ENCODE data around the gene MESD. TPM values are rescaled to one million over a fixed set of nuclear protein-coding genes. Genes with fewer than 3 reads are reported as not detected.
"Not testable (repeated sequence)": the region's sequence is repeated elsewhere in the genome, so short reads cannot be mapped to it uniquely, and the experiment has no call there.

MESD gene
- total RNA-seq, 4 donors from 2014 or later, result 14.1 to 17.4 (median 14.5) TPM

DNA sequence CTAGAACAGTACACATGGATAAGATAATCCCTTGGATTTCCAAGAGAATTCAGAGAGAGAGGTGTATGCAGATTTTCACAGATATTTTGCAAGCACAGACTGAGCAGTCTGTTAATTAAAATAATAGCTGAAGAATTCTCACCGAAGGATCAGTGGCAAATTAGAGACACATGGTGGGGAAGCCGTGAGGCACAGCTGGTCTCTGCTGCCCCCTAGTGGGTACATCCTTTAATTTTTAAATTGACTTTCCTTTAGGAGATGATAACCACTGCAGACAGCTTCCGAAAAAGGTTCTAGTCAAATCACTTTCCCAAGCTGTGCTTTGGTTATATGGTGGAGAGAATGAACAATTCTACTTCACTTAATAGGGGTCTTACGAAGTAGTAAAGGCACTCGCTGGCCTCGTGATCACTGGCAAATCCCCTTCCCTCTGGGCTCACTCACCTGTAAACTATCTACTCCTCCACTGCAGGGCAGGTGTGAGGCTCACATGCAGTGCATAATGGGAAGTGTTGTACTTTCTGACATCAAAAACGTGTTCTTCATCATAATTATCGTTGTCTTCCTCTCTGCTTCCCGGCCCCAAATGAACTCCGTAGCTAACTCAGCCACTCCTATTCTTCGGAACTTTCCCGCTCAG, 19.5 kb downstream of the MESD start:
- Histone ChIP-seq H3K27ac (replicated peaks in 1 of 4) (no peak overlapping the region), H3K4me3 (no peak overlapping the region), H3K27me3 (no peaks in the 10 kb centered on the region), H3K4me1 (peaks cover 4 to 19% (median 15%) of the 10 kb centered on the region in 4 donors), H3K9me3 (no peaks in the 10 kb centered on the region), H3K36me3 (peaks cover 0 to 29% (median 16%) of the 10 kb centered on the region in 4 donors)
- no peak for DNase-seq (ENCODE audit: extremely low spot score)
- intact Hi-C loops (cut with DNase I), result loop anchor here (2.0 to 10.0 kb wide), 3 partner anchors 65 to 403 kb away; no protein-coding TSS in a partner anchor
- TF ChIP-seq EP300 (IDR thresholded peaks at IDR 0.05) (no peak), POLR2AphosphoS5 (IDR thresholded peaks at IDR 0.05) (no peak), CTCF (IDR thresholded peaks at IDR 0.05) (peak; percentile 76 to 88 (median 86)), POLR2A (IDR thresholded peaks at IDR 0.05; ENCODE audit: low read depth) (no peak)
- WGBS, result 67% methylated on average over 12 of the region's 12 CpGs

- Histone ChIP-seq H3K9me3 (no peaks in the 10 kb centered on the region), H3K36me3 (peaks cover 0 to 29% (median 16%) of the 10 kb centered on the region in 4 donors), H3K4me3 (no peak overlapping the region), H3K4me1 (peaks cover 4 to 19% (median 15%) of the 10 kb centered on the region in 4 donors), H3K27me3 (no peaks in the 10 kb centered on the region), H3K27ac (replicated peaks in 1 of 4) (no peak overlapping the region)
- intact Hi-C loops (cut with DNase I), result loop anchor here (2.0 kb wide), 1 partner anchor 517 kb away; no protein-coding TSS in a partner anchor
- WGBS, result 98% methylated on average over 6 of the region's 7 CpGs
- TF ChIP-seq EP300 (IDR thresholded peaks at IDR 0.05) (no peak), POLR2A (IDR thresholded peaks at IDR 0.05; ENCODE audit: low read depth) (no peak), POLR2AphosphoS5 (IDR thresholded peaks at IDR 0.05) (no peak), CTCF (IDR thresholded peaks at IDR 0.05) (no peak)
- no peak for DNase-seq (ENCODE audit: extremely low spot score)
Observed at GRCh38 chr15:80969316-80969715, 20.3 kb downstream of the MESD start.

GRCh38 chr15:80967991-80968510, 21.6 kb downstream of the MESD start:
- no peak for TF ChIP-seq POLR2AphosphoS5 (IDR thresholded peaks at IDR 0.05)
- peaks cover 0 to 26% (median 16%) of the 10 kb centered on the region in 4 donors for H3K36me3 ChIP-seq
- intact Hi-C loops (cut with DNase I), result loop anchor here (2.0 kb wide), 1 partner anchor 515 kb away; no protein-coding TSS in a partner anchor
- peaks cover 4 to 19% (median 10%) of the 10 kb centered on the region in 4 donors for H3K4me1 ChIP-seq
- H3K4me3 ChIP-seq, result no peak overlapping the region
- H3K27ac ChIP-seq (replicated peaks in 1 of 4), result no peak overlapping the region
- H3K27me3 ChIP-seq, result no peaks in the 10 kb centered on the region
- H3K9me3 ChIP-seq, result no peaks in the 10 kb centered on the region
- 96% methylated on average over 4 of the region's 4 CpGs for WGBS
- no peak for DNase-seq (ENCODE audit: extremely low spot score)

- intact Hi-C loops (cut with DNase I), result no loop called here
- no peak overlapping the region for H3K27ac ChIP-seq (replicated peaks in 1 of 4)
- no peaks in the 10 kb centered on the region for H3K27me3 ChIP-seq
- no peak overlapping the region for H3K4me3 ChIP-seq
- no peak for DNase-seq (ENCODE audit: extremely low spot score)
- peaks cover 0 to 20% (median 15%) of the 10 kb centered on the region in 4 donors for H3K36me3 ChIP-seq
- H3K4me1 ChIP-seq, result peaks cover 4 to 19% (median 10%) of the 10 kb centered on the region in 4 donors
- WGBS, result 46% methylated on average over 3 of the region's 3 CpGs
- H3K9me3 ChIP-seq, result no peaks in the 10 kb centered on the region
- TF ChIP-seq POLR2AphosphoS5 (IDR thresholded peaks at IDR 0.05) (no peak), EP300 (IDR thresholded peaks at IDR 0.05) (no peak)
Observed at GRCh38 chr15:80967451-80967850, 22.2 kb downstream of the MESD start.

- Histone ChIP-seq H3K4me1 (peaks cover 4 to 19% (median 10%) of the 10 kb centered on the region in 4 donors), H3K4me3 (no peak overlapping the region), H3K27me3 (no peaks in the 10 kb centered on the region), H3K36me3 (peaks cover 0 to 20% (median 12%) of the 10 kb centered on the region in 4 donors), H3K27ac (replicated peaks in 1 of 4) (no peak overlapping the region), H3K9me3 (no peaks in the 10 kb centered on the region)
- WGBS, result 95% methylated on average over 8 of the region's 8 CpGs
- intact Hi-C loops (cut with DNase I), result no loop called here
- no peak for DNase-seq (ENCODE audit: extremely low spot score)
- TF ChIP-seq CTCF (IDR thresholded peaks at IDR 0.05) (no peak), POLR2A (IDR thresholded peaks at IDR 0.05; ENCODE audit: low read depth) (no peak)
Observed at GRCh38 chr15:80966431-80967197, 23.0 kb downstream of the MESD start.

DNA sequence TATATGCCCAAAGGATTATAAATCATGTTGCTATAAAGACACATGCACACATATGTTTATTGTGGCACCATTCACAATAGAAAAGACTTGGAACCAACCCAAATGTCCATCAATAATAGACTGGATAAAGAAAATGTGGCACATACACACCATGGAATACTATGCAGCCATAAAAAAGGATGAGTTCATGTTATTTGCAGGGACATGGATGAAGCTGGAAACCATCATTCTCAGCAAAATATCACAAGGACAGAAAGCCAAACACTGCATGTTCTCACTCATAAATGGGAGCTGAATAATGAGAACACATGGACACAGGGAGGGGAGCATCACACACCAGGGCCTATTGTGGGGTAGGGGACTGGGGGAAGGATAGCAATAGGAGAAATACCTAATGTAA, 24.2 kb downstream of the MESD start:
- H3K27ac ChIP-seq (replicated peaks in 1 of 4); DNase-seq (ENCODE audit: extremely low spot score); H3K27me3 ChIP-seq; H3K9me3 ChIP-seq; intact Hi-C loops (cut with DNase I); H3K4me3 ChIP-seq: not testable (repeated sequence)
- Histone ChIP-seq H3K36me3 (peaks cover 0 to 20% (median 12%) of the 10 kb centered on the region in 4 donors), H3K4me1 (peaks cover 4 to 19% (median 10%) of the 10 kb centered on the region in 4 donors)

Measured in esophagus muscularis mucosa (tissue), 4 donors.